Stimulated activated CD4-positive, alpha-beta T cell treated with anti-CD3 and anti-CD28 coated beads, Interleukin-2, amount 100 ng/mL, for 24 hours (primary cell): ENCODE data around the gene CACNA1F.

Experiments
- DNase-seq, 2 donors: peaks; one replicate each; pipeline ENCODE4 v3.0.0-alpha.2; 2020

Gene CACNA1F

DNA sequence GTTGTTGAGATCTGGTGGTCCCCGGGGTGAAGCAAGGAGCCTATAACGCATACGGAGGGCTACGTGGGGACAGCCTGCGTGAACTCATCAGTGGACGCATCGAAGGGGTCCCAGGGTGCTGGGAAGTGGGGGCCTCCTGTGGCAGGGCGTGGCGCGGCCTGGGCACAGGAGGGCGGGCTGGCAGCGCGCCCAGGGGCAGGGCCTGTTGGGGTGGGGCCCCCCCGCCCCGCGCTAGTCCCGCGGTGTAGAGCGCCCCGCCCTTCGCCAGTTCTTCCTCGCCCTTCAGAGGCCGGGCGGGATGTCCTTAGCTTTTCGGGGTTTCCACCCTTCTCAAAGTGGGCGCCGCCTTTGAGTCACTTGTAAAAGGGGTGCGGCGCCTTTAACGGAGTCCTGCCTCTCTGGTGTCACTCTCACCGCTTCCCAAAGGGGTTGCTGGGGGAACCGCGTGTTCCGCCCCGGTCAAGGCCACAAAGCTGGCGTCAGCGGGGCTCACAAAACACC lies 60.8 kb downstream of the CACNA1F start:
- peak; percentile 74 to 78 for DNase-seq

- peak; percentile 74 to 80 for DNase-seq
Observed at GRCh38 chrX:49171752-49172279, 61.3 kb downstream of the CACNA1F start, which contains the start of gene PLP2. PLP2 (plus strand) TSS chrX:49171898; CDS start chrX:49172001, 103 bp downstream.

DNA sequence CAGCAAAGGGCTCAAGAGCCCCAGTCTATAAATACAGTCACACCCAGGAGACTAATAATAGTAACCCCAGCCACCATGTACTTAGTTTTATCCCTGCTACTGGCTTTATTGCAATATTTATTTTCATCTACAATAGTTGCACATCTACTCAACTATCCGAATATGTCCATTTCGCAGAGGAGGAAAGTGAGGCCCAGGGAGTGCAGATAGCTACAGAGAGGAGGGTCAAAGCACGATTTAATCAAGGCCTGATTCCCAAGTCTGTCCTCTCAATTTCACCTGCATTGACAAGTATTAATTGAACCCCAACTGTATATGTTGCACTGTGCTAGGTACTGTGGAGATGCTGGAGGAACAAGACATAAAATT lies 65.4 kb downstream of the CACNA1F start:
- DNase-seq, result no peak

GRCh38 chrX:49166914-49167739 lies 66.0 kb downstream of the CACNA1F start:
- DNase-seq, result peak; percentile 60 to 71

- peak; percentile 70 for DNase-seq
Observed at GRCh38 chrX:49165901-49166881, 66.9 kb downstream of the CACNA1F start.

GRCh38 chrX:49164589-49165360 lies 68.4 kb downstream of the CACNA1F start:
- no peak for DNase-seq

GRCh38 chrX:49163555-49164419 lies 69.4 kb downstream of the CACNA1F start:
- peak; percentile 79 to 80 for DNase-seq

- DNase-seq, result no peak
Observed at GRCh38 chrX:49162620-49163019, 70.5 kb downstream of the CACNA1F start, which contains the start of gene MAGIX. MAGIX (plus strand) TSS chrX:49162758; CDS start chrX:49162890, 132 bp downstream.

- no peak for DNase-seq
Observed at GRCh38 chrX:49161632-49162031, 71.5 kb downstream of the CACNA1F start.

- no peak for DNase-seq
Observed at GRCh38 chrX:49160908-49161307, 72.2 kb downstream of the CACNA1F start.

DNA sequence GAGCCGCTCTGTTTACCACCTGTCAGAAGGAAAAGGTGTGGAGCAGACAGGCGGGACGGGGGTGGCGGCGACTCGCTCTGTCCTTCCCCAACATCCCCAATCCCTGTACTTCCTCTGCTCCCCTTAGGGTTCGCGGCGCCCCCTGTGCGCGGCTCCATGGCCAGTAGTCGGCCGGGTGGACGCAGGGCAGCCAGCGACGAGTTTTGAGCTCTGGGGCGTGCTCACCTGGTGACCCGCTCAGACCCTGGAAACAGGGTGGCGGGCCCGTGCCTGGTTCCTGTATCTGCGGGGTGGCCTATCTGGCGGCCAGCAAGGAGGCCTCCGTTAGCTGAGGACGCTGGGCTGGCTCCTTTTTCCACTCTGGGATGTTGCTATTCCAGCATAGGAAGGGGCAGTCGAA lies 75.9 kb downstream of the CACNA1F start:
- DNase-seq, result no peak

DNA sequence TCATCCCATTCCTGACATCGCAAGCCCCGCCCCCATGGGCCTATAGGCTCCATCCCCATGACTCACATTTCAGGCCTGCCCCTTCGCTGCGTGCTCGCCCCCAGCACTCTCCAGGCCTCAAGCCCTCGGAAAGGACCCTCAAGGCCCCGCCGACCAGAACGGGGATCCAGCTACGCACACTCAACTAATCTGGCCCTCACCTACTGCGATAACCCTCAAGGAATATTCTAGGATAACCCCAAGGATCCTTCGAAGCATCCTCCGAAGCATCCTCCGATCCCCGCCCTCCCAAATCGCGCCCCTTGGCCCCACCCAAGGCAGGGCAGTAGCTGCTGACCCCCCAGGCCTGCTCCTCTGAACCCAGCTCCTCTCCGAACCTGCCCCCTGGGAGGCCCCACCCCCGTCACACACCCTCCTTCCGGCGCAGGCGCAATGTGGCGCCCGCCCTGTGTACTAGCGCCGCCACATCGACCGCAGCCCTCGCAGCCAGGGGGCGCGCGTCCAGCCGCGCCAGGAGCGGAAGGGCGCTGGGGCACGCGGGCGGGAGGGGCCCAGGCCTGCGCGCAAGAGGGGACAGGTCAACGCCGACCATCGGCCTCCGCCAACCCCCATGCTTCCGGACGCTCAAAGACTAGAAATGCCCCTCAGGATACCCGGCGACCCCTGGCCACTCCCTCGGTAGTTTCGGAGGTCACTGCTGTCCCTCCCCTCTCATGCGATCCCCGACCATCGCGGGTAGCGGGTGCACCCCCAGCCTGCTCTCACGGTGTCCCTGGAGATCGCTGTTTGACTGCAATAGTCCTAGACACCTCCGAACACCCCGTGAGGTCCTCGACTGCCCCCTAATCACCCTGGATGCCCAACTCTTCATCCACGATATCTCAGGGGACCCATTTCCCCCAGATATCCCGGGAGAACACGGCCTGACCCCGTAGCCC lies 77.0 kb downstream of the CACNA1F start:
- peak; percentile 84 to 86 for DNase-seq

DNA sequence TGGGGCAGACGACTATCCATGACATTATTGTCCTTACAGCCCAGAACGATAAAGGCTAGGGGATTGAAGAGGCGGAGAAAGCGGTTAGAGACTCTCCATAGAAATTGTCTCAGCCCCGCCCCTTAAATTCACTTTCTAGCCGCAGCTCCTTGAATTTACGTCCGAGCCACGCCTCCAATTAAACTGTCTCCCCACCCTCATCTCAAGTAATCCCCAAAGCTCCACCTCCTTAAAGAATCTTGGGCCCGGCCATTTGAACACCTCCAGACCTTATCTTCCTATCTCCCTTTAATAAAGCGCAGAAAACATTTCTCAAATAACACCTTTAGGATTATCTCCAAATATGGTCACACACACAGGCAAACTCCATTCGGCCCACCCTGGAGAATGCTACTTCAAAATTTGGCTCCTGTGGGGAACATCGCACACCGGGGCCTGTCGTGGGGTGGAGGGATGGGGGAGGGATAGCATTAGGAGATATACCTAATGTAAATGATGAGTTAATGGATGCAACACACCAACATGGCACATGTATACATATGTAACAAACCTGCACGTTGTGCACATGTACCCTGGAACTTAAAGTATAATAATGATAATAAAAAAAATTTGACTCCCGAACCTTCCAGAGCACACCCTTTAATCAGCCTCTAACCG lies 77.8 kb downstream of the CACNA1F start:
- DNase-seq, result peak; percentile 40
